Liver (tissue), 9 donors: ENCODE results near the gene FLYWCH2. TPM values are rescaled to one million over a fixed set of nuclear protein-coding genes. Genes with fewer than 3 reads are reported as not detected.

Experiments used
- DNase-seq: peaks from one replicate; pipeline ENCODE4 v3.0.0-alpha.2; 2017; ENCODE audit warnings: low spot score
- H3K27ac ChIP-seq, 2 donors: one replicate each; pipeline ENCODE4 v1.7.0; 2013; ENCODE audit warnings: inconsistent platforms in 2 of 2, low read length in 2 of 2, control low read depth in 1 of 2, low read depth in 1 of 2, mild to moderate bottlenecking in 1 of 2
- H3K27me3 ChIP-seq, 4 donors: one replicate each; pipeline versions ENCODE4 v1.6.1 to v1.7.0; 2013; ENCODE audit warnings: low read length in 3 of 4, inconsistent platforms in 1 of 4, mild to moderate bottlenecking in 1 of 4, moderate library complexity in 1 of 4; ENCODE audit not compliant: control insufficient read depth in 4 of 4, insufficient read depth in 4 of 4
- H3K36me3 ChIP-seq, 4 donors: one replicate each; pipeline versions ENCODE4 v1.6.1 to v1.7.0; 2013; ENCODE audit warnings: low read length in 3 of 4, mild to moderate bottlenecking in 3 of 4, low read depth in 1 of 4, moderate library complexity in 1 of 4; ENCODE audit not compliant: control insufficient read depth in 4 of 4, insufficient read depth in 3 of 4
- H3K4me1 ChIP-seq, 4 donors: one replicate each; pipeline versions ENCODE4 v1.6.1 to v1.7.0; 2013; ENCODE audit warnings: low read length in 3 of 4, mild to moderate bottlenecking in 3 of 4, moderate library complexity in 1 of 4; ENCODE audit not compliant: control insufficient read depth in 4 of 4, insufficient read depth in 4 of 4
- H3K4me3 ChIP-seq, 3 donors: one replicate each; pipeline versions ENCODE4 v1.6.1 to v1.7.0; 2013; ENCODE audit warnings: low read length in 3 of 3, control low read depth in 1 of 3, low read depth in 1 of 3, mild to moderate bottlenecking in 1 of 3
- H3K9ac ChIP-seq, 2 donors: one replicate each; pipeline ENCODE4 v1.7.0; 2013; ENCODE audit warnings: low read length in 2 of 2, mild to moderate bottlenecking in 2 of 2, moderate library complexity in 2 of 2, control low read depth in 1 of 2, low read depth in 1 of 2
- H3K9me3 ChIP-seq, 4 donors: one replicate each; pipeline versions ENCODE4 v1.6.1 to v1.7.0; 2013; ENCODE audit warnings: low read length in 3 of 4; ENCODE audit not compliant: control insufficient read depth in 4 of 4
- EGR1 ChIP-seq, 2 donors: IDR thresholded peaks; 2 replicates each; pipeline ENCODE4 v1.6.1; 2016 to 2018; ENCODE audit warnings: antibody characterized with exemption in 2 of 2, low read depth in 2 of 2
- FOXA1 ChIP-seq: IDR thresholded peaks from 2 replicates; pipeline ENCODE4 v1.6.1; 2016; ENCODE audit warnings: antibody characterized with exemption
- FOXA2 ChIP-seq: IDR thresholded peaks from 2 replicates; pipeline ENCODE4 v1.6.1; 2016; ENCODE audit warnings: antibody characterized with exemption
- GABPA ChIP-seq, 2 donors: IDR thresholded peaks in 1 of 2; conservative IDR thresholded peaks in 1 of 2; 2 replicates each; pipeline ENCODE4 v1.6.1; 2016; ENCODE audit warnings: antibody characterized with exemption in 2 of 2, mild to moderate bottlenecking in 1 of 2, moderate library complexity in 1 of 2
- HNF4A ChIP-seq, 2 donors: conservative IDR thresholded peaks; 2 replicates each; pipeline ENCODE4 v1.6.1; 2016; ENCODE audit warnings: antibody characterized with exemption in 2 of 2, mild to moderate bottlenecking in 2 of 2
- HNF4G ChIP-seq: IDR thresholded peaks from 2 replicates; pipeline ENCODE4 v1.6.1; 2016; ENCODE audit warnings: antibody characterized with exemption
- JUND ChIP-seq, 2 donors: IDR thresholded peaks; 2 replicates each; pipeline ENCODE4 v1.6.1; 2016; ENCODE audit warnings: antibody characterized with exemption in 2 of 2
- NR2F2 ChIP-seq: IDR thresholded peaks from 2 replicates; pipeline ENCODE4 v1.6.1; 2016; ENCODE audit warnings: antibody characterized with exemption
- RAD21 ChIP-seq, 2 donors: IDR thresholded peaks; 2 replicates each; pipeline ENCODE4 v1.6.1; 2016; ENCODE audit warnings: antibody characterized with exemption in 2 of 2, mild to moderate bottlenecking in 2 of 2
- RXRA ChIP-seq, 2 donors: IDR thresholded peaks; 2 replicates each; pipeline ENCODE4 v1.6.1; 2017 to 2018; ENCODE audit warnings: antibody characterized with exemption in 2 of 2, mild to moderate bottlenecking in 1 of 2
- SP1 ChIP-seq: IDR thresholded peaks from 2 replicates; pipeline ENCODE4 v1.6.1; 2018; ENCODE audit warnings: antibody characterized with exemption, mild to moderate bottlenecking
- TAF1 ChIP-seq: conservative IDR thresholded peaks from 2 replicates; pipeline ENCODE4 v1.6.1; 2016; ENCODE audit warnings: antibody characterized with exemption, mild to moderate bottlenecking
- YY1 ChIP-seq: IDR thresholded peaks from 2 replicates; pipeline ENCODE4 v1.6.1; 2016; ENCODE audit warnings: antibody characterized with exemption, mild to moderate bottlenecking
- WGBS: extraction: QIAGEN DNeasy Blood & Tissue Kit; methylation state at CpG from one replicate; pipeline ENCODE4 v1.1.7; 2013; 5-methylcytosine and 5-hydroxymethylcytosine counted together
- polyA plus RNA-seq, 2 donors: library from polyadenylated mRNA; stranded (reverse) in 1 of 2; unstranded in 1 of 2; fragments of 200-250 nt in 1 of 2; fragments of >200 nt in 1 of 2; fragmentation: Nextera tagmentation in 1 of 2; extraction: Ambion mirVana in 1 of 2; gene quantifications; one replicate each; pipeline versions ENCODE4 v1.2.1 to v1.2.3, GENCODE V29; 2013 to 2015
- total RNA-seq, 2 donors: library from RNA; depleted of rRNA; stranded (reverse); fragments of >200 nt; gene quantifications; one replicate each; pipeline ENCODE4 v1.2.3, GENCODE V29; 2014
- TF ChIP-seq, protein P1 (sequence below): IDR thresholded peaks from 2 replicates; pipeline ENCODE4 v1.6.1; 2016; ENCODE audit warnings: antibody characterized with exemption, mild to moderate bottlenecking
- TF ChIP-seq, protein P2 (sequence below): IDR thresholded peaks from 2 replicates; pipeline ENCODE4 v1.6.1; 2016; ENCODE audit warnings: antibody characterized with exemption
- TF ChIP-seq, protein P3 (sequence below): IDR thresholded peaks from 2 replicates; pipeline ENCODE4 v1.6.1; 2016; ENCODE audit warnings: antibody characterized with exemption
- TF ChIP-seq, protein P4 (sequence below): fragments of 150-350 bp; IDR thresholded peaks from 2 replicates; pipeline ENCODE4 v1.5.1; 2017; ENCODE audit warnings: improper control_type of control experiment, low read depth, low read length; ENCODE audit not compliant: missing input control
- TF ChIP-seq, protein P5 (sequence below): IDR thresholded peaks from 2 replicates; pipeline ENCODE4 v1.6.1; 2016; ENCODE audit warnings: antibody characterized with exemption
- donor health status: healthy.
- donor health status: healthy.
- donor health status: healthy.
- donor health status: healthy.
- donor health status: healthy.

The FLYWCH2 gene
- total and polyA plus RNA-seq, 4 donors = 4.9 to 21.0 (median 8.6) TPM

DNA sequence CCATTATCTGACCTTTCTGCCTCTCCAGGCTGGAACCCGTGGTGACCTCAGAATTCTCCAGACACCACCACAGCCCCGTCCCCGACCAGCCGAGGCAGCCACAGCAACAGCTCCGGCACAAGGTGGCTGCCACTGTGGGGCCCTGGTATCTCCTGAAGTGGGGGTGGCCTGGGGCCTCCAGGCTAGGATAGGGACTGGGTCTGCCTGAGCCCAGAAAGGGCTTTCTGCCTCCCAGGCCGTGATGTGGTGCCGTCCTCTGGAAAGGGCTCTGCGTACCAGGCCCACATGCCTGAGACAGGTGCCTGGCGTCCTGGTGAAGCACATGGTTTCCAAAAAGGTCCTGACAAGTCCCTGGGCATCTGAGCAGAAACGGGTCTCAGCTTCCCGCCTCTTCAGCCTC lies 45.8 kb downstream of the FLYWCH2 start (continued):
- TF ChIP-seq, protein P1, sequence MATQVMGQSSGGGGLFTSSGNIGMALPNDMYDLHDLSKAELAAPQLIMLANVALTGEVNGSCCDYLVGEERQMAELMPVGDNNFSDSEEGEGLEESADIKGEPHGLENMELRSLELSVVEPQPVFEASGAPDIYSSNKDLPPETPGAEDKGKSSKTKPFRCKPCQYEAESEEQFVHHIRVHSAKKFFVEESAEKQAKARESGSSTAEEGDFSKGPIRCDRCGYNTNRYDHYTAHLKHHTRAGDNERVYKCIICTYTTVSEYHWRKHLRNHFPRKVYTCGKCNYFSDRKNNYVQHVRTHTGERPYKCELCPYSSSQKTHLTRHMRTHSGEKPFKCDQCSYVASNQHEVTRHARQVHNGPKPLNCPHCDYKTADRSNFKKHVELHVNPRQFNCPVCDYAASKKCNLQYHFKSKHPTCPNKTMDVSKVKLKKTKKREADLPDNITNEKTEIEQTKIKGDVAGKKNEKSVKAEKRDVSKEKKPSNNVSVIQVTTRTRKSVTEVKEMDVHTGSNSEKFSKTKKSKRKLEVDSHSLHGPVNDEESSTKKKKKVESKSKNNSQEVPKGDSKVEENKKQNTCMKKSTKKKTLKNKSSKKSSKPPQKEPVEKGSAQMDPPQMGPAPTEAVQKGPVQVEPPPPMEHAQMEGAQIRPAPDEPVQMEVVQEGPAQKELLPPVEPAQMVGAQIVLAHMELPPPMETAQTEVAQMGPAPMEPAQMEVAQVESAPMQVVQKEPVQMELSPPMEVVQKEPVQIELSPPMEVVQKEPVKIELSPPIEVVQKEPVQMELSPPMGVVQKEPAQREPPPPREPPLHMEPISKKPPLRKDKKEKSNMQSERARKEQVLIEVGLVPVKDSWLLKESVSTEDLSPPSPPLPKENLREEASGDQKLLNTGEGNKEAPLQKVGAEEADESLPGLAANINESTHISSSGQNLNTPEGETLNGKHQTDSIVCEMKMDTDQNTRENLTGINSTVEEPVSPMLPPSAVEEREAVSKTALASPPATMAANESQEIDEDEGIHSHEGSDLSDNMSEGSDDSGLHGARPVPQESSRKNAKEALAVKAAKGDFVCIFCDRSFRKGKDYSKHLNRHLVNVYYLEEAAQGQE = no peak
- no peak for TF ChIP-seq FOXA1

DNA sequence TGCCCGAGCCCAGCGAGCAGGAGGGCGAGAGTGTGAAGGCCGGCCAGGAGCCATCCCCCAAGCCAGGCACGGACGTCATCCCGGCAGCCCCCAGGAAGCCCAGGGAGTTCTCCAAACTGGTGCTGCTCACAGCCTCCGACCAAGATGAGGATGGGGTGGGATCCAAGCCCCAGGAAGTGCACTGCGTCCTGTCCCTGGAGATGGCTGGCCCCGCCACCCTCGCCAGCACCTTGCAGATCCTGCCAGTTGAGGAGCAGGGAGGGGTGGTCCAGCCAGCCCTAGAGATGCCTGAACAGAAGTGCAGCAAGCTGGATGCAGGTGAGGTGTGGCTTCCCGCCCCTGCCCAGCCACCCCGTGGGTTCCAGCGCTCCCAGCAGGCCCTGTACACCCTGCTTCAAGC lies 46.7 kb downstream of the FLYWCH2 start:
- no peaks in the 10 kb centered on the region for H3K9me3 ChIP-seq
- peaks cover 0 to 23% (median 14%) of the 10 kb centered on the region in 4 donors for H3K36me3 ChIP-seq
- TF ChIP-seq TAF1 (no peak), FOXA1 (no peak), NR2F2 (no peak), HNF4G (no peak)
- TF ChIP-seq, protein P2, sequence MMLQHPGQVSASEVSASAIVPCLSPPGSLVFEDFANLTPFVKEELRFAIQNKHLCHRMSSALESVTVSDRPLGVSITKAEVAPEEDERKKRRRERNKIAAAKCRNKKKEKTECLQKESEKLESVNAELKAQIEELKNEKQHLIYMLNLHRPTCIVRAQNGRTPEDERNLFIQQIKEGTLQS = no peak
- H3K27ac ChIP-seq = no peak overlapping the region
- DNase-seq = no peak
- H3K27me3 ChIP-seq = no peaks in the 10 kb centered on the region
- peaks cover 2 to 7% (median 5%) of the 10 kb centered on the region in 4 donors for H3K4me1 ChIP-seq
- no peak overlapping the region for H3K9ac ChIP-seq
- WGBS = 94% methylated on average over 14 of the region's 14 CpGs
- H3K4me3 ChIP-seq = no peak overlapping the region

DNA sequence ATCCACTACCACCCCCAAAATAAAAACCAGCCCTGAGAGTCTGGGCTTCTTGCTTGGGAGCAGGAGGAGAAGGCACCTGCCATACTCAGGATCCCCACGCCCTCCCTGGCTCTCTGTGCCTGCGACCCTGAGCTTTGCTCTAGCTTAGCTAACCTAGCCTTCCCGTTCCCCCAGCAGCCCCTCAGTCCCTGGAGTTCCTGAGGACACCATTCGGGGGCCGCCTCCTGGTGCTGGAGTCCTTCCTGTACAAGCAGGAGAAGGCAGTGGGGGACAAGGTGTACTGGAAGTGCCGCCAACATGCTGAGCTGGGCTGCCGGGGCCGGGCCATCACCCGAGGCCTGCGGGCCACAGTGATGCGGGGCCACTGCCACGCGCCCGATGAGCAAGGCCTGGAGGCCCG lies 47.2 kb downstream of the FLYWCH2 start:
- no peak overlapping the region for H3K27ac ChIP-seq
- H3K4me3 ChIP-seq = no peak overlapping the region
- TF ChIP-seq TAF1 (no peak), GABPA (IDR thresholded peaks at IDR 0.05 in 1 of 2, conservative IDR thresholded peaks at IDR 0.05 in 1 of 2) (no peak), HNF4G (no peak), JUND (IDR thresholded peaks at IDR 0.05) (no peak), FOXA2 (no peak), HNF4A (conservative IDR thresholded peaks at IDR 0.05) (no peak), RXRA (IDR thresholded peaks at IDR 0.05) (no peak), FOXA1 (no peak), YY1 (no peak), RAD21 (IDR thresholded peaks at IDR 0.05) (no peak), EGR1 (IDR thresholded peaks at IDR 0.05; ENCODE audit: low read depth in 2 of 2) (no peak), NR2F2 (no peak), SP1 (no peak)
- TF ChIP-seq, protein P2 = no peak
- TF ChIP-seq, protein P3, sequence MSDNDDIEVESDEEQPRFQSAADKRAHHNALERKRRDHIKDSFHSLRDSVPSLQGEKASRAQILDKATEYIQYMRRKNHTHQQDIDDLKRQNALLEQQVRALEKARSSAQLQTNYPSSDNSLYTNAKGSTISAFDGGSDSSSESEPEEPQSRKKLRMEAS = no peak
- TF ChIP-seq, protein P1 = no peak
- TF ChIP-seq, protein P4, sequence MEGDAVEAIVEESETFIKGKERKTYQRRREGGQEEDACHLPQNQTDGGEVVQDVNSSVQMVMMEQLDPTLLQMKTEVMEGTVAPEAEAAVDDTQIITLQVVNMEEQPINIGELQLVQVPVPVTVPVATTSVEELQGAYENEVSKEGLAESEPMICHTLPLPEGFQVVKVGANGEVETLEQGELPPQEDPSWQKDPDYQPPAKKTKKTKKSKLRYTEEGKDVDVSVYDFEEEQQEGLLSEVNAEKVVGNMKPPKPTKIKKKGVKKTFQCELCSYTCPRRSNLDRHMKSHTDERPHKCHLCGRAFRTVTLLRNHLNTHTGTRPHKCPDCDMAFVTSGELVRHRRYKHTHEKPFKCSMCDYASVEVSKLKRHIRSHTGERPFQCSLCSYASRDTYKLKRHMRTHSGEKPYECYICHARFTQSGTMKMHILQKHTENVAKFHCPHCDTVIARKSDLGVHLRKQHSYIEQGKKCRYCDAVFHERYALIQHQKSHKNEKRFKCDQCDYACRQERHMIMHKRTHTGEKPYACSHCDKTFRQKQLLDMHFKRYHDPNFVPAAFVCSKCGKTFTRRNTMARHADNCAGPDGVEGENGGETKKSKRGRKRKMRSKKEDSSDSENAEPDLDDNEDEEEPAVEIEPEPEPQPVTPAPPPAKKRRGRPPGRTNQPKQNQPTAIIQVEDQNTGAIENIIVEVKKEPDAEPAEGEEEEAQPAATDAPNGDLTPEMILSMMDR = no peak
- TF ChIP-seq, protein P5, sequence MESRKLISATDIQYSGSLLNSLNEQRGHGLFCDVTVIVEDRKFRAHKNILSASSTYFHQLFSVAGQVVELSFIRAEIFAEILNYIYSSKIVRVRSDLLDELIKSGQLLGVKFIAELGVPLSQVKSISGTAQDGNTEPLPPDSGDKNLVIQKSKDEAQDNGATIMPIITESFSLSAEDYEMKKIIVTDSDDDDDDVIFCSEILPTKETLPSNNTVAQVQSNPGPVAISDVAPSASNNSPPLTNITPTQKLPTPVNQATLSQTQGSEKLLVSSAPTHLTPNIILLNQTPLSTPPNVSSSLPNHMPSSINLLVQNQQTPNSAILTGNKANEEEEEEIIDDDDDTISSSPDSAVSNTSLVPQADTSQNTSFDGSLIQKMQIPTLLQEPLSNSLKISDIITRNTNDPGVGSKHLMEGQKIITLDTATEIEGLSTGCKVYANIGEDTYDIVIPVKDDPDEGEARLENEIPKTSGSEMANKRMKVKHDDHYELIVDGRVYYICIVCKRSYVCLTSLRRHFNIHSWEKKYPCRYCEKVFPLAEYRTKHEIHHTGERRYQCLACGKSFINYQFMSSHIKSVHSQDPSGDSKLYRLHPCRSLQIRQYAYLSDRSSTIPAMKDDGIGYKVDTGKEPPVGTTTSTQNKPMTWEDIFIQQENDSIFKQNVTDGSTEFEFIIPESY = no peak
- H3K36me3 ChIP-seq = peaks cover 0 to 26% (median 15%) of the 10 kb centered on the region in 4 donors
- WGBS = 97% methylated on average over 15 of the region's 15 CpGs
- no peak for DNase-seq
- H3K27me3 ChIP-seq = no peaks in the 10 kb centered on the region
- peaks cover 2 to 7% (median 5%) of the 10 kb centered on the region in 4 donors for H3K4me1 ChIP-seq
- no peaks in the 10 kb centered on the region for H3K9me3 ChIP-seq
- no peak overlapping the region for H3K9ac ChIP-seq
